HCEC 1CT (cell line): ENCODE results near the gene MEF2C.
A peak's percentile ranks its signal among the peaks of the same experiment; 100 is the strongest.

ENCODE experiments used
- DNase-seq: peaks from one replicate; pipeline ENCODE4 v3.0.0-alpha.2; 2017

The MEF2C gene

GRCh38 chr5:88888291-88888690 lies 5.3 kb upstream of the MEF2C start:
- DNase-seq, result no peak

- no peak for DNase-seq
Observed at GRCh38 chr5:88887342-88887741, 4.4 kb upstream of the MEF2C start.

GRCh38 chr5:88886746-88887341 lies 3.9 kb upstream of the MEF2C start:
- peak; percentile 8 for DNase-seq

GRCh38 chr5:88886252-88886651 lies 3.3 kb upstream of the MEF2C start:
- DNase-seq, result no peak

- peak; percentile 35 for DNase-seq
Observed at GRCh38 chr5:88885002-88885401, 2.0 kb upstream of the MEF2C start.

GRCh38 chr5:88884608-88884877 lies 1.6 kb upstream of the MEF2C start:
- peak; percentile 24 for DNase-seq

GRCh38 chr5:88883836-88884607 lies 1.0 kb upstream of the MEF2C start:
- peak; percentile 83 for DNase-seq

- peak; percentile 9 for DNase-seq
Observed at GRCh38 chr5:88882276-88883038, 527 bp downstream of the MEF2C start.

GRCh38 chr5:88881571-88881971 lies 1.4 kb downstream of the MEF2C start:
- DNase-seq, result peak; percentile 9

- DNase-seq, result no peak
Observed at GRCh38 chr5:88880201-88880600, 2.8 kb downstream of the MEF2C start.

- no peak for DNase-seq
Observed at GRCh38 chr5:88879724-88880123, 3.3 kb downstream of the MEF2C start.

GRCh38 chr5:88878976-88879375 lies 4.0 kb downstream of the MEF2C start:
- DNase-seq, result peak; percentile 85

- no peak for DNase-seq
Observed at GRCh38 chr5:88877826-88878225, 5.2 kb downstream of the MEF2C start.

- no peak for DNase-seq
Observed at GRCh38 chr5:88876714-88877113, 6.3 kb downstream of the MEF2C start.

GRCh38 chr5:88875341-88876234 lies 7.4 kb downstream of the MEF2C start:
- DNase-seq, result peak; percentile 49

- no peak for DNase-seq
Observed at GRCh38 chr5:88873447-88873846, 9.5 kb downstream of the MEF2C start.

- DNase-seq, result no peak
Observed at GRCh38 chr5:88872971-88873370, 10.0 kb downstream of the MEF2C start.

- DNase-seq, result no peak
Observed at GRCh38 chr5:88870285-88870684, 12.7 kb downstream of the MEF2C start.

GRCh38 chr5:88868468-88869068 lies 14.4 kb downstream of the MEF2C start:
- no peak for DNase-seq

GRCh38 chr5:88867638-88868037 lies 15.3 kb downstream of the MEF2C start:
- DNase-seq, result no peak

- DNase-seq, result no peak
Observed at GRCh38 chr5:88863523-88863922, 19.5 kb downstream of the MEF2C start.

GRCh38 chr5:88862547-88863175 lies 20.3 kb downstream of the MEF2C start:
- DNase-seq, result no peak
